ENCODE data around the gene EMC1.
"Not testable (repeated sequence)": the region's sequence is repeated elsewhere in the genome, so short reads cannot be mapped to it uniquely, and the experiment has no call there.

Gene EMC1

GRCh38 chr1:19262047-19262446 lies 10.7 kb upstream of the EMC1 start:
- no peak for DNase-seq (ENCODE audit: extremely low read depth in 1 of 2, low read depth in 1 of 2)

DNA sequence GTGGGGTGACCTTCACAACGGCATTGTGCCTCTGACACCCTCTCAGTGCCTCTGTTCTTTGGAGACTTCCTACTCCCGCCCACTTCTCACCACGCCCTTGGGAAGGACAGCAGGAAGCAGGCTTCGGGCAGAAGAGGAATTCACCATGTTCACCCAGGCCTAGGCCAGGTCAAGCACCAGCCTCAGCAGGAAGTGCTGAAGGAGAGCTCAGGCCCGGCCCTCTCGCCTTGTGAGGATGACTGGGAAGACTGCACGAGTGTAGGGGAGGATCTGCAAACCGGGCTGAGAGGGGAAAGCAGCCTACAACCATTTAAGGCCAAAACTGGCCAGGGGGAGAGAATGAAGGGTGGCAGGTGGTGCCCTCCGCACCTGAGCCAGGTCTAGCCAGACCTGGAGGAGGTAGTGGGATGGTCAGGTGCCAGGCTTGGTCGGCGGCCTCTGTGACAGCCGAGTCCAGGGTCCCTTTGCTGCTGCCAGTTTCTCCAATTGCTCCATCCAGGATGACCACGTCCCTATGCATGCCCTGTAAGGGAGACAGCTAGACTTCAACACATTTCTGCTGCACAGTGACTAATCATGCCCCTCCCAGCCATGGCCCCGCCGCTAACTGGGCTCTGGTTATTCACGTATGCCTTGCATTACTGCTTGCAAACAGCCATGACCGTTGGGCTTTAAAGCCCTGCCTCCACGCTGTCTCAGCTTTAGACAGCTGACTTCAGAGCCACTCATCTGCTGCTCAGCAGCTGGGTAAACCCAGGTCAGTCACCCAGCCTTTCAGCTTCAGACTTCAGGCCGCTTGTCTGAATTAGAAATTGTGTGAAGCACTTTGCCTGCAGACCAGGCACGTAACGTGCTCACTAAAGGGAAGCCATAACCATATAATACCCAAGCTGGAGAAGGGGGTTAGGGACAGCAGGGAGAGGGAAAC lies 9.2 kb upstream of the EMC1 start:
- no peak for DNase-seq (ENCODE audit: extremely low read depth in 1 of 2, low read depth in 1 of 2)

GRCh38 chr1:19258353-19258752 lies 7.0 kb upstream of the EMC1 start:
- DNase-seq (ENCODE audit: extremely low read depth in 1 of 2, low read depth in 1 of 2): no peak

DNA sequence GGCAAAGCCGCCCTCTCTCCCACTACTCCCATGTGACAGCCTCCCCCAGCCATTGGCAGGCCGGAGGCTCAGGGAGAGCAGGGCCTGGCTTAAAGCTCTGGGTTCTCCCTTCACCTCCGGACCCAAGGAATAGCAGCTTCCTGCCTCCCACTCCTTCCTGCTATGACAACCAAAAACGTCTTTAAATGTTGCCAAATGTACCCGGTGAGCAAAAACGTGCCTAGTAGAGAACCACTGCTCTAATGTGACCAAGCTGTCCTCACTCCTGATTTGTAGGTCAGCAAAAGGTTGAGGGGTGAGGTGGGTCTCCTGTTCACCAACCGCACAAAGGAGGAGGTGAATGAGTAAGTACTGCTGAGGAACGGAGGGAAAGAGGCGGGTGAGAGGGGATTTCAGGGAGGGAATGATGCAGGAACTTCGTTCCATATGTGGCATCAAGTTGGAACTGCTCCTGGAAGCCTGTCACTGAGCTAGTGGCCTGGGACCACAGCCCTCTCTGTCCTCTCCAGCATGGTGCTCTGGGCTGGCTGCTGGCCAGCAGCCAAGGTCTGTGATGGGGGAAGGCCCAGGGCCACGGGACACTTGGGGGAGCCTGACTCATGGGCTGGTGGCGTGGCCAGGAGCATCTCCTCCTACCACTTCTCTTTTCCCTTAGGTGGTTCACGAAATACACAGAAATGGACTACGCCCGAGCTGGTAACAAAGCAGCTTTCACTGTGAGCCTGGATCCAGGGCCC lies 6.0 kb upstream of the EMC1 start:
- peak in 1 of 2 donors; percentile 20 for DNase-seq (ENCODE audit: extremely low read depth in 1 of 2, low read depth in 1 of 2)

DNA sequence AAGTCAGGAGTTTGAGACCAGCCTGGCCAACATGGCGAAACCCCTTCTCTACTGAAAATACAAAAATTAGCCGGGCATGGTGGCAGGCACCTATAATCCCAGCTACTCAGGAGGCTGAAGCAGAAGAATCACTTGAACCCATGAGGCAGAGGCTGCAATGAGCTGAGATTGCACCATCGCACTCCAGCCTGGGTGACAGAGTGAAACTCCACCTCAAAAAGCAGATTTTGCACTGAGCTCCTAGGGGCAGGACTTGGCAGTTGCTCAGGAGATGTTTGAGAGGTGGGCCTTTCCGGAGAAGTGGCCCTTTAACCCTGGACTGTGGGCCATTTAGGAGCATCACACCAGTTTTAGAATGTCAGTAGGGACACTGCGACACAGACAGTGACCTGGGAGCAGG lies 5.0 kb upstream of the EMC1 start:
- not testable (repeated sequence) for DNase-seq (ENCODE audit: extremely low read depth in 1 of 2, low read depth in 1 of 2)

- no peak for DNase-seq (ENCODE audit: extremely low read depth in 1 of 2, low read depth in 1 of 2)
Measured at GRCh38 chr1:19255288-19255687, 4.0 kb upstream of the EMC1 start.

DNA sequence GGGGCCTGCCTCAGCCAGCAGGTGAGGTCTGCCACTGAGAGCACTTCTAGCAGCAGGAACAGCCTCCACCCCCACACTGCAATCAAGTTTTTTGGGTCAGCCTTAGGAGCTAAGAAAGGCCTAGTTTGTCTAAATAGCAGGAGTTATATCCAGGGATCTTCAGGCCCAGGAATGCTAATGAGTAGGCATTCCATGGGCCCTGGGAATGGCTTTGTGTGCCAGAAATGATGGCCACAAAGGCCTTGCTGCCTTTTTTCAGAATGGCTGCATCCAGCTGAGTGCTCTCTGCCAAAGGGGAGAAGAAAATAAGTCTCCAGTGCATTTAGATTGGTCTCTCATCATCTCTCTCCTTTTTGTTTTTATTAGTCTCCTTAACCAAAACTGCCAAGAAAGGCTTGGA lies 3.1 kb upstream of the EMC1 start:
- no peak for DNase-seq (ENCODE audit: extremely low read depth in 1 of 2, low read depth in 1 of 2)

- DNase-seq (ENCODE audit: extremely low read depth in 1 of 2, low read depth in 1 of 2): no peak
Measured at GRCh38 chr1:19250629-19251304, 557 bp downstream of the EMC1 start.

DNA sequence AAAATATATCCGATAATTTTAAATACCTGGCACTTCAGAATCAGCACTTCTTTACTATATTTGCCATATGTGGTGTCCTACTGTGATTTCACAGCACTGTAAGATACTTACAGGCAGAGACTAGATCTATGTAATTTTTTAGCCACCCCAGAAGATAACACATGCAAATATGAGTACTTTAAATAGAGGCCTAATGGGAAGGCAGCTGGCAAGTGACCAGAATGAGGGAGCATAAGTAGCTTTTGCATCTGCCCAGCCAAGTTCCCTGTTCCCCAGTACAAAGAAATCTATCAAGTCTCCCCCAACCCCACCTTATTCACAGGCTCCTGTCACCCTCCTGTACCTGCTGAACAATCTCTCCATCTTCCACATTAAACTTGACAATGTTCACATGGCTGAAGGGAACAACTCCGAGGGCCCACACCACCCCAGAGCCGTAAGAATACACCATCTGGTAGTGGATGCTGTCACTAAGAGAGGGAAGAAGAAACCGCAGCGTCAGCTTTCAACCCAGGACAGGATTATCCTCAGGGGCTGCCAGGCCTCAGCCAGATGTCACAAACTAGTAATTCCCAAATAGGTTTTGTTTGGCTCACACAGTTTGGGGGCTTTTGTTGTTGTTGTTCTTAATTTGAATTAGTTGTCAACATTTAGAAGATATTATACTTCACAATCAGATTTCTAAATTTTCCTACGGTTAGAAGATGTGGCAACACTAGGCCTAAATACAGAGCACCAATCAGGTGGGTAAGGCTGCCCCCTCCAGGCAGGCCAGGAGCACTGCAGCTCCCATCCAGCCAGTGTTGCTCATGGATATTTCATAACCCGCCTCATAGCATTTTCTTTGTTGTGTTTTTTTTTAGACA lies 10.4 kb downstream of the EMC1 start:
- DNase-seq (ENCODE audit: extremely low read depth in 1 of 2, low read depth in 1 of 2): peak in 1 of 2 donors; percentile 20

DNA sequence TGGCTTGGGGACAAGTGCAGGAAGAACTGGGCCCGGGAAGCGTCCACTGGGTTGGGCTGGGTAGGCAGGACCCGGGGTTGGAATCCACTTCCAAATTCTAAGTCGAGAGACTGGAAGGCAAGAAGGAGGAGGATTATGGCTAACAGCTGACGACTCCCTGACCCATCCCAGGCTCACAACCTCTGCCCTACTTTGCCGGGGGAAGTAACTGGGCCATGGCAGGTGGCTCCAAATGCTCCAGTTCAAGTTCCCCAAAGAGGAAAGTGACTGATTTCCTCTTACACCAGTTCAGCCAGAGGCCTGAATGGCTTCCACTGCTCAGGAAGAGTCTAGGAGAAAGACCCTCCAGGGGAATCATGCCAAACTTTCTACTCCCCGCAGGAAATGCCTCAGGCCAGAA lies 11.4 kb downstream of the EMC1 start:
- DNase-seq (ENCODE audit: extremely low read depth in 1 of 2, low read depth in 1 of 2): no peak

- no peak for DNase-seq (ENCODE audit: extremely low read depth in 1 of 2, low read depth in 1 of 2)
Measured at GRCh38 chr1:19234224-19234623, 17.1 kb downstream of the EMC1 start.

- DNase-seq (ENCODE audit: extremely low read depth in 1 of 2, low read depth in 1 of 2): no peak
Measured at GRCh38 chr1:19232524-19232846, 18.8 kb downstream of the EMC1 start.

- DNase-seq (ENCODE audit: extremely low read depth in 1 of 2, low read depth in 1 of 2): not testable (repeated sequence)
Measured at GRCh38 chr1:19231736-19232523, 19.4 kb downstream of the EMC1 start.

DNA sequence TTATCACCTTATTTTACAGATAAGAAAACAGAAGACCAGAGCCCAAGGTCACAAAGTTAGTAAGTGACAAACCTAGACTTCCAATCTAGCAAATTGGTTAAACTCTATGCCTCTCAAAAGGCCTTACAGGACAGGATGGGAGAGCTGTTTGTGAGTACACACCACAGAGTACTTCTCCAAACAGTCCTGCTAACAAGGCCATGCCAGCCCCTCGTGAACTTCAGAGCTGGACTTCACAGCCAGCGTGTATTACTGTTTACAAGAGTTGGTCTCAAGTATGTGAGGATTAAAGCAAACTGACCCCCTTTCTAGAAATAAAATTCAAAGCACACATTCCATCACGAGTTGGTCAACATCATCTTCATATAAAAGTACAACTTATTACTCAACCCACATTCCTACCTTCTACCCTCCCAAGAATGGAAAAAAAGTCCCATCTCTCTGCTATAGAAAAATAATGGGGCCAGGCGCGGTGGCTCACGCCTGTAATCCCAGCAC lies 21.4 kb downstream of the EMC1 start:
- DNase-seq (ENCODE audit: extremely low read depth in 1 of 2, low read depth in 1 of 2): no peak

- DNase-seq (ENCODE audit: extremely low read depth in 1 of 2, low read depth in 1 of 2): no peak
Measured at GRCh38 chr1:19229229-19229628, 22.1 kb downstream of the EMC1 start.

DNA sequence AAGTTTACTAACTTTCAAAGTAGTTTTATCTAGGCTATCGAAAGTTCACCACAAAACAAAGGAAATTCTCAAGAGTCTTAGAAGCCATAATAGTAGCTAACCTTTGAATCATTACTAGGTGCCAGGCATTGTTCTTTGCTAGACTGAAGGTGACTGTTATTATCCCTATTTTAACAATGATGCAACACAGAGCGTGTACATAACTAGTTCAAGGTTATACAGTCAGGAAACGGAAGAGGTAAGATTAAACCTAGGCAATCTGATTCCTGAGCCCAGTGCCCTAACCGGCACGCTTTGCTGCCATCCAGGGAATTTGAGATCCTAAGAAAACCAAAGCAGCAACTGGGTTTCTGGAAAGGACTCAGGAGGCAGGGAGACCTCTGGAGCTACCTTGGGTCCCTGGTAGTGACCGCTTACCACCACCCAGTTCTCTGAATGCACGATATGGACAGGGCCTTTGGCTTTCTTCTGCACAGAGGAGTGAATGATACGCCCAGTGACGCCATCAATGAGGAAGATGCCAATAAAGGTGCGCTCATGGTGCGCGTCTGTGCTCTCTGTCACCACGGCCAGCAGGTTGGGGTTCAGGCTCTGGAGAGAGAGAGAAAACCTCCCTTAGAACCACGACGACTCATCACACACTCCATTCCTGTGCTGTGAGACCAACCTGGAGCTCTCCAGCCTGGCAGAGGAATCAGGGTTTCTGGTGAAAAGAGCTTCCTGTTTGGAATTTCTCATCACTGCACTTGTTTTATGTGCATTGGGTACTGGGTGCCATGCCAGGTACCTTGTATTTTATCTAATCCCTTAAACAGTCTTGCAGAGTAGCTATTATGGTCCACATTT lies 28.1 kb downstream of the EMC1 start:
- no peak for DNase-seq (ENCODE audit: extremely low read depth in 1 of 2, low read depth in 1 of 2)

GRCh38 chr1:19222573-19222972 lies 28.8 kb downstream of the EMC1 start:
- no peak for DNase-seq (ENCODE audit: extremely low read depth in 1 of 2, low read depth in 1 of 2)

- no peak for DNase-seq (ENCODE audit: extremely low read depth in 1 of 2, low read depth in 1 of 2)
Measured at GRCh38 chr1:19220991-19221390, 30.3 kb downstream of the EMC1 start.

Measured in stimulated activated CD8-positive, alpha-beta memory T cell treated with anti-CD3 and anti-CD28 coated beads, Interleukin-7, amount 100 ng/mL, for 48 hours (primary cell).